Keratinocyte (primary cell): ENCODE measurements around the gene NXNL1. TPM values are rescaled to one million over a fixed set of nuclear protein-coding genes. Genes with fewer than 3 reads are reported as not detected.
"Not testable (repeated sequence)": the region's sequence is repeated elsewhere in the genome, so short reads cannot be mapped to it uniquely, and the experiment has no call there.

Experiments used
- DNase-seq: peaks from one replicate; pipeline ENCODE4 v3.0.0-alpha.2; 2011; ENCODE audit warnings: low read depth, missing footprints, low spot score
- FAIRE-seq: peaks from 2 replicates; lab custom pipeline; 2011; peaks lifted over from hg19 to GRCh38; lab: Jason Lieb, UNC
- H2AFZ ChIP-seq: 2 replicates; pipeline ENCODE4 v1.6.0; 2012; ENCODE audit warnings: low read length, control low read depth, inconsistent platforms; ENCODE audit not compliant: control insufficient read depth
- H3K27ac ChIP-seq: 2 replicates; pipeline ENCODE4 v1.5.1; 2011; ENCODE audit warnings: low read length; ENCODE audit not compliant: control insufficient read depth, insufficient read depth
- H3K27me3 ChIP-seq: 3 replicates; pipeline ENCODE4 v1.6.0; 2011; ENCODE audit warnings: low read length; ENCODE audit not compliant: control insufficient read depth, insufficient read depth; ENCODE audit errors: extremely low read depth
- H3K36me3 ChIP-seq, 2 experiments: 2 replicates in 1 of 2; 3 replicates in 1 of 2; pipeline ENCODE4 v1.5.1; 2011; ENCODE audit warnings: low read length in 2 of 2, mild to moderate bottlenecking in 1 of 2; ENCODE audit not compliant: control insufficient read depth in 2 of 2, insufficient read depth in 2 of 2; ENCODE audit errors: extremely low read depth in 1 of 2
- H3K4me1 ChIP-seq: 3 replicates; pipeline ENCODE4 v1.5.1; 2011; ENCODE audit warnings: low read length; ENCODE audit not compliant: control insufficient read depth, insufficient read depth; ENCODE audit errors: extremely low read depth
- H3K4me2 ChIP-seq: 3 replicates; pipeline ENCODE4 v1.6.0; 2011; ENCODE audit warnings: low read depth, low read length; ENCODE audit not compliant: control insufficient read depth, insufficient read depth; ENCODE audit errors: extremely low read depth
- H3K4me3 ChIP-seq, 3 experiments: fragments of 200-600 bp in 1 of 3; sonication (generic) in 1 of 3; 2 replicates in 2 of 3; 3 replicates in 1 of 3; pipeline ENCODE4 v1.5.1; 2011 to 2016; ENCODE audit warnings: low read length in 3 of 3, mild to moderate bottlenecking in 3 of 3, control low read depth in 2 of 3, inconsistent platforms in 1 of 3, low read depth in 1 of 3, mixed read lengths in 1 of 3, mixed run types in 1 of 3, moderate library complexity in 1 of 3; ENCODE audit not compliant: control insufficient read depth in 2 of 3, insufficient read depth in 2 of 3; ENCODE audit errors: extremely low read depth in 1 of 3
- H3K79me2 ChIP-seq: 2 replicates; pipeline ENCODE4 v1.6.0; 2012; ENCODE audit warnings: low read length; ENCODE audit not compliant: control insufficient read depth, insufficient read depth
- H3K9ac ChIP-seq: 3 replicates; pipeline ENCODE4 v1.6.0; 2011; ENCODE audit warnings: low read length; ENCODE audit not compliant: control insufficient read depth, insufficient read depth; ENCODE audit errors: extremely low read depth
- H3K9me1 ChIP-seq: 3 replicates; pipeline ENCODE4 v1.6.0; 2011; ENCODE audit warnings: low read length; ENCODE audit not compliant: control insufficient read depth, insufficient read depth; ENCODE audit errors: extremely low read depth
- H3K9me3 ChIP-seq: 2 replicates; pipeline ENCODE4 v1.5.1; 2012; ENCODE audit warnings: low read depth, low read length; ENCODE audit not compliant: control insufficient read depth
- H4K20me1 ChIP-seq: 3 replicates; pipeline ENCODE4 v1.6.0; 2011; ENCODE audit warnings: low read length; ENCODE audit not compliant: control insufficient read depth, insufficient read depth; ENCODE audit errors: extremely low read depth
- CTCF ChIP-seq, 3 experiments: IDR thresholded peaks in 1 of 3; conservative IDR thresholded peaks in 1 of 3; optimal IDR thresholded peaks in 1 of 3; 2 replicates in 2 of 3; 3 replicates in 1 of 3; pipeline versions ENCODE3 to v1.5.1; 2011; ENCODE audit warnings: low read length in 3 of 3, mild to moderate bottlenecking in 3 of 3, moderate library complexity in 2 of 3, control low read depth in 1 of 3, inconsistent platforms in 1 of 3; ENCODE audit not compliant: insufficient read depth in 2 of 3; ENCODE audit errors: extremely low read depth in 1 of 3
- EZH2 ChIP-seq: IDR thresholded peaks from one replicate; pipeline ENCODE4 v1.6.1; 2012; ENCODE audit warnings: inconsistent platforms, mild to moderate bottlenecking, low read length, moderate library complexity
- dilution Hi-C: fragments of 300-500 bp; cut with MboI; formaldehyde crosslinking; loops from one replicate; pipeline ENCODE4 v1.7.0; 2020; ENCODE audit warnings: low sequenced_read_pairs; ENCODE audit not compliant: extremely low pct_ligation_motif_present
- polyA minus RNA-seq, 3 experiments: library from RNA; depleted of rRNA, polyadenylated mRNA; stranded (reverse); fragments of >200 nt; gene quantifications; 1 replicate in 1 of 3; 2 replicates in 1 of 3; 3 replicates in 1 of 3; pipeline ENCODE4 v1.2.3, GENCODE V29; 2011
- polyA plus RNA-seq, 5 experiments: library from polyadenylated mRNA; depleted of rRNA in 3 of 5; stranded (reverse) in 3 of 5; stranded (forward) in 1 of 5; unstranded in 1 of 5; fragments of >200 nt; gene quantifications; 1 replicate in 1 of 5; 2 replicates in 3 of 5; 3 replicates in 1 of 5; pipeline versions ENCODE4 v1.2.1 to v1.2.3, GENCODE V29; 2011 to 2012; ENCODE audit warnings: missing spikeins in 2 of 5, low read depth in 1 of 5, low replicate concordance in 1 of 5

NXNL1 gene
- polyA plus RNA-seq (not detected in 3 replicates), polyA minus RNA-seq (not detected in 3 replicates)
- polyA plus RNA-seq (2011; ENCODE audit: low read depth), result not detected
- not detected in 2 replicates for polyA plus RNA-seq (2011; cell fraction: cytosol; rRNA removed)
- polyA plus RNA-seq (2011; cell fraction: nucleus; rRNA removed), result not detected in 2 replicates
- not detected in 2 replicates for polyA plus RNA-seq (2012; ENCODE audit: low replicate concordance)
- polyA minus RNA-seq (2011; cell fraction: cytosol; rRNA and poly(A)+ RNA removed), result not detected
- not detected in 2 replicates for polyA minus RNA-seq (2011; cell fraction: nucleus; rRNA and poly(A)+ RNA removed)

GRCh38 chr19:17460372-17461230 is at the start of gene NXNL1:
TSS of gene NXNL1 (minus strand) at chr19:17460926. CDS start at chr19:17460869, 57 bp downstream.
- Histone ChIP-seq H3K36me3 (no peaks in the 10 kb centered on the region), H4K20me1 (no peaks in the 10 kb centered on the region), H3K79me2 (no peaks in the 10 kb centered on the region), H3K4me1 (no peaks in the 10 kb centered on the region), H3K4me3 (no peak within 1 kb of the TSS), H3K27me3 (peaks cover 7% of the 10 kb centered on the region), H3K27ac (no peak within 1 kb of the TSS), H2AFZ (no peak within 1 kb of the TSS), H3K9me1 (no peaks in the 10 kb centered on the region), H3K9ac (no peak within 1 kb of the TSS), H3K4me2 (no peak within 1 kb of the TSS), H3K9me3 (no peaks in the 10 kb centered on the region)
- no peak for DNase-seq
- no peak for TF ChIP-seq CTCF (optimal IDR thresholded peaks at IDR 0.05 in 1 of 3, IDR thresholded peaks at IDR 0.05 in 1 of 3, conservative IDR thresholded peaks at IDR 0.05 in 1 of 3; ENCODE audit: extremely low read depth in 1 of 3, insufficient read depth in 2 of 3, low read length in 3 of 3)
- no peak for TF ChIP-seq EZH2
- dilution Hi-C loops, result no loop called here
- no peak for FAIRE-seq

DNA sequence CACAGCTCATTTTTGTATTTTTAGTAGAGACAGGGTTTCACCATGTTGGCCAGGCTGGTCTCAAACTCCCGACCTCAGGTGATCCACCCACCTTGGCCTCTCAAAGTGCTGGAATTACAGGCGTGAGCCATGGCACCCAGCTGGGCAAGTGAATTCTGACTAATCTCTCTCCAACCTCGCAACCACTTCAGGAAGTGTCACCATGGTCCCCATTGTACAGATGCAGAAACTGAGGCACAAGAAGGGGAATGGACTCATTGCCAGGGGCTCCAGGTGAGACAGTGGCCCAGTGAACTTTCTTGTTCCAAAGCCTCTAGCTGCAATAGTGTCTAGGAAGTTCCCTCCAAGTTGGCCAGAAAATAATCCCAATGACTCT is 47.8 kb upstream of the NXNL1 start:
- dilution Hi-C loops, H3K4me2 ChIP-seq, DNase-seq, H3K4me3 ChIP-seq, H3K9ac ChIP-seq, H2AFZ ChIP-seq, H3K27ac ChIP-seq, H3K27me3 ChIP-seq, H3K9me1 ChIP-seq, FAIRE-seq, H4K20me1 ChIP-seq, H3K9me3 ChIP-seq, H3K36me3 ChIP-seq: not testable (repeated sequence)
- Histone ChIP-seq H3K4me1 (peaks cover 11% of the 10 kb centered on the region), H3K79me2 (peaks cover 41% of the 10 kb centered on the region)
